H9 (cell line): Measurements from ENCODE around the gene ASH1L. TPM values are rescaled to one million over a fixed set of nuclear protein-coding genes. Genes with fewer than 3 reads are reported as not detected.

ENCODE experiments used
- DNase-seq: peaks from one replicate; pipeline ENCODE4 v3.0.0-alpha.2; 2017
- H2AFZ ChIP-seq: one replicate; pipeline ENCODE4 v1.6.1; 2013; ENCODE audit warnings: mild to moderate bottlenecking, low read length, control low read depth, moderate library complexity
- H2AK5ac ChIP-seq: 2 replicates; pipeline ENCODE4 v1.6.1; 2013; ENCODE audit warnings: low read length, control low read depth, mixed read lengths; ENCODE audit not compliant: insufficient read length
- H2BK120ac ChIP-seq: one replicate; pipeline ENCODE4 v1.6.1; 2013; ENCODE audit warnings: low read depth, mild to moderate bottlenecking, low read length, control low read depth, inconsistent platforms; ENCODE audit not compliant: poor library complexity, severe bottlenecking
- H2BK12ac ChIP-seq: 2 replicates; pipeline ENCODE4 v1.6.1; 2013; ENCODE audit warnings: low read length, control low read depth, mixed read lengths, low read depth; ENCODE audit not compliant: insufficient read length
- H2BK15ac ChIP-seq: 2 replicates; pipeline ENCODE4 v1.6.1; 2013; ENCODE audit warnings: low read depth, low read length, control low read depth
- H2BK20ac ChIP-seq: one replicate; pipeline ENCODE4 v1.6.1; 2013; ENCODE audit warnings: low read depth, mild to moderate bottlenecking, low read length, control low read depth, inconsistent platforms; ENCODE audit not compliant: poor library complexity, severe bottlenecking
- H2BK5ac ChIP-seq: 2 replicates; pipeline ENCODE4 v1.6.1; 2013; ENCODE audit warnings: low read length, control low read depth, mixed read lengths; ENCODE audit not compliant: insufficient read length
- H3K14ac ChIP-seq: 2 replicates; pipeline ENCODE4 v1.6.1; 2013; ENCODE audit warnings: low read length, control low read depth; ENCODE audit not compliant: insufficient read depth
- H3K18ac ChIP-seq: 2 replicates; pipeline ENCODE4 v1.6.1; 2013; ENCODE audit warnings: low read depth, mild to moderate bottlenecking, mixed read lengths, low read length, control low read depth; ENCODE audit not compliant: insufficient read length
- H3K23ac ChIP-seq: 2 replicates; pipeline ENCODE4 v1.6.1; 2013; ENCODE audit warnings: low read length, control low read depth, mixed read lengths, low read depth; ENCODE audit not compliant: insufficient read length
- H3K23me2 ChIP-seq: 2 replicates; pipeline ENCODE4 v1.6.1; 2013; ENCODE audit warnings: low read depth, mild to moderate bottlenecking, mixed read lengths, low read length, control low read depth; ENCODE audit not compliant: insufficient read length, poor library complexity, severe bottlenecking
- H3K27ac ChIP-seq: 2 replicates; pipeline ENCODE4 v1.5.1; 2013; ENCODE audit warnings: low read length, control low read depth, mixed read lengths, low read depth; ENCODE audit not compliant: insufficient read length
- H3K27me3 ChIP-seq: 2 replicates; pipeline ENCODE4 v1.6.1; 2013; ENCODE audit warnings: low read length, control low read depth, inconsistent platforms; ENCODE audit not compliant: insufficient read depth
- H3K4ac ChIP-seq: 2 replicates; pipeline ENCODE4 v1.6.1; 2013; ENCODE audit warnings: low read depth, mild to moderate bottlenecking, control low read depth, inconsistent platforms, low read length, moderate library complexity
- H3K4me1 ChIP-seq: 2 replicates; pipeline ENCODE4 v1.6.1; 2013; ENCODE audit warnings: low read length, control low read depth, inconsistent platforms; ENCODE audit not compliant: insufficient read depth
- H3K4me2 ChIP-seq: 2 replicates; pipeline ENCODE4 v1.6.1; 2013; ENCODE audit warnings: low read length, control low read depth, mixed read lengths; ENCODE audit not compliant: insufficient read length, insufficient read depth
- H3K56ac ChIP-seq: 2 replicates; pipeline ENCODE4 v1.6.1; 2013; ENCODE audit warnings: low read depth, mild to moderate bottlenecking, mixed read lengths, low read length, control low read depth; ENCODE audit not compliant: insufficient read length
- H3K79me1 ChIP-seq: 2 replicates; pipeline ENCODE4 v1.6.1; 2013; ENCODE audit warnings: low read depth, mild to moderate bottlenecking, moderate library complexity, low read length, control low read depth, inconsistent platforms; ENCODE audit not compliant: insufficient read depth, poor library complexity, severe bottlenecking
- H3K79me2 ChIP-seq: 2 replicates; pipeline ENCODE4 v1.6.1; 2013; ENCODE audit warnings: low read length, control low read depth, inconsistent platforms; ENCODE audit not compliant: insufficient read depth
- H3K9ac ChIP-seq: 2 replicates; pipeline ENCODE4 v1.6.1; 2013; ENCODE audit warnings: low read length, control low read depth, mixed read lengths; ENCODE audit not compliant: insufficient read length; ENCODE audit errors: extremely low read depth
- H3K9me3 ChIP-seq: one replicate; pipeline ENCODE4 v1.6.1; 2013; ENCODE audit warnings: low read depth, low read length, inconsistent platforms; ENCODE audit not compliant: control insufficient read depth
- H3T11ph ChIP-seq: one replicate; pipeline ENCODE4 v1.6.1; 2013; ENCODE audit warnings: mild to moderate bottlenecking, low read length, control low read depth, inconsistent platforms
- H4K20me1 ChIP-seq: one replicate; pipeline ENCODE4 v1.6.1; 2013; ENCODE audit not compliant: control insufficient read depth, insufficient read length, insufficient read depth
- H4K5ac ChIP-seq: 2 replicates; pipeline ENCODE4 v1.6.1; 2013; ENCODE audit warnings: low read depth, mild to moderate bottlenecking, mixed read lengths, low read length, control low read depth; ENCODE audit not compliant: insufficient read length
- H4K8ac ChIP-seq: replicated peaks from 2 replicates; pipeline ENCODE4 v1.6.1; 2013; ENCODE audit warnings: low read length, control low read depth, mixed read lengths, low read depth; ENCODE audit not compliant: insufficient read length
- H4K91ac ChIP-seq: 2 replicates; pipeline ENCODE4 v1.6.1; 2013; ENCODE audit warnings: low read depth, mild to moderate bottlenecking, moderate library complexity, mixed read lengths, low read length, control low read depth; ENCODE audit not compliant: insufficient read length
- H3K27ac Mint-ChIP-seq, 3 experiments: 2 replicates in 2 of 3; 3 replicates in 1 of 3; pipeline ENCODE4 v1.8.0; 2020 to 2021; ENCODE audit warnings: mixed read lengths in 3 of 3, mild to moderate bottlenecking in 1 of 3, moderate library complexity in 1 of 3
- H3K27me3 Mint-ChIP-seq: 2 replicates; pipeline ENCODE4 v1.8.0; 2021; ENCODE audit warnings: low read depth, mild to moderate bottlenecking, moderate library complexity, mixed read lengths
- H3K36me3 Mint-ChIP-seq, 3 experiments: 2 replicates in 2 of 3; 3 replicates in 1 of 3; pipeline ENCODE4 v1.8.0; 2020 to 2021; ENCODE audit warnings: low read depth in 3 of 3, mixed read lengths in 3 of 3; ENCODE audit not compliant: insufficient read depth in 1 of 3
- H3K4me1 Mint-ChIP-seq, 2 experiments: 2 replicates each; pipeline ENCODE4 v1.8.0; 2020; ENCODE audit warnings: mixed read lengths in 2 of 2
- H3K4me3 Mint-ChIP-seq, 2 experiments: 2 replicates in 1 of 2; 3 replicates in 1 of 2; pipeline ENCODE4 v1.8.0; 2020 to 2021; ENCODE audit warnings: mild to moderate bottlenecking in 2 of 2, mixed read lengths in 2 of 2, moderate library complexity in 1 of 2
- H3K9me3 Mint-ChIP-seq, 2 experiments: 2 replicates in 1 of 2; 3 replicates in 1 of 2; pipeline ENCODE4 v1.8.0; 2020; ENCODE audit warnings: mild to moderate bottlenecking in 2 of 2, mixed read lengths in 2 of 2, moderate library complexity in 1 of 2
- WGBS: extraction: QIAGEN DNeasy Blood & Tissue Kit; methylation state at CpG from one replicate; pipeline ENCODE4 v1.1.7; 2013; ENCODE audit warnings: missing lambda C conversion rate, low lambda C conversion rate, mixed read lengths; ENCODE audit not compliant: insufficient read length; ENCODE audit errors: extremely low coverage; 5-methylcytosine and 5-hydroxymethylcytosine counted together
- total RNA-seq: library from RNA; stranded (reverse); gene quantifications from 2 replicates; pipeline ENCODE4 v1.2.1, GENCODE V29; 2021
- TF ChIP-seq, protein P1 (sequence below): fragments of 200-600 bp; sonication (generic); conservative IDR thresholded peaks from 3 replicates; pipeline ENCODE4 v1.8.0; 2021; ENCODE audit warnings: antibody characterized with exemption, mild to moderate bottlenecking

ASH1L gene
- total RNA-seq, 1 experiment from 2014 or later, result 32.8 TPM

DNA sequence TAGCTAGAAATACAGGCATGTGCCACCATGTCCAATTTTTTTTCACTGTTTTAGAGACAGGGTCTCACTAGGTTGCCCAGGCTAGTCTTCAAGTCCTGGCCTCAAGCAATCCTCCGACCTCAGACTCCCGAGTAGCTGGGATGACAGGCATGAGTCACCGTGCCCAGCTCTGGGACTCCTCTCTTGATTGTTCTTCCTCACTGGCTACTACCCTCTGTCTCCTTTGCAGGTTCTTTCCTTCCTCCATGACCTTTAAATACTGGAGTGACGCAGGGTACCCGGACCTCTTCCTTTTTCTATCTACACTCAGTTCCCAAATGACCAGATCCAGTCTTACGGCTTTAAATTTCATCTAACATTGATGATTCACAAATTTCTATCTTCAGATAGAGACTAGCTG is 34.9 kb downstream of the ASH1L start:
- Histone ChIP-seq H3K4ac (no peak overlapping the region), H3K27ac (no peak overlapping the region), H2AFZ (no peak overlapping the region), H3K56ac (no peak overlapping the region), H2BK12ac (no peak overlapping the region), H3K79me2 (peaks cover 4% of the 10 kb centered on the region; the same call in 1 of the 2 replicates), H3K18ac (no peak overlapping the region), H3K4me1 (no peaks in the 10 kb centered on the region; the same call in 1 of the 2 replicates), H4K5ac (no peak overlapping the region), H4K8ac (no peak overlapping the region), H3K14ac (no peak overlapping the region), H2BK5ac (no peak overlapping the region), H3K23ac (no peak overlapping the region), H2BK120ac (no peak overlapping the region), H4K20me1 (no peaks in the 10 kb centered on the region), H3K23me2 (no peaks in the 10 kb centered on the region), H3K27me3 (no peaks in the 10 kb centered on the region), H3K4me2 (no peak overlapping the region), H3K9ac (no peak overlapping the region), H3K79me1 (peaks cover 12% of the 10 kb centered on the region), H3T11ph (no peak overlapping the region), H2BK15ac (no peak overlapping the region), H2AK5ac (no peak overlapping the region), H3K9me3 (no peaks in the 10 kb centered on the region), H4K91ac (no peak overlapping the region), H2BK20ac (no peak overlapping the region)
- Mint-ChIP-seq H3K36me3 (no peaks in the 10 kb centered on the region), H3K4me3 (no peak overlapping the region), H3K27ac (no peak overlapping the region), H3K4me1 (peaks cover 14 to 19% of the 10 kb centered on the region in 2 experiments), H3K27me3 (no peaks in the 10 kb centered on the region), H3K9me3 (no peaks in the 10 kb centered on the region)
- TF ChIP-seq, protein P1, sequence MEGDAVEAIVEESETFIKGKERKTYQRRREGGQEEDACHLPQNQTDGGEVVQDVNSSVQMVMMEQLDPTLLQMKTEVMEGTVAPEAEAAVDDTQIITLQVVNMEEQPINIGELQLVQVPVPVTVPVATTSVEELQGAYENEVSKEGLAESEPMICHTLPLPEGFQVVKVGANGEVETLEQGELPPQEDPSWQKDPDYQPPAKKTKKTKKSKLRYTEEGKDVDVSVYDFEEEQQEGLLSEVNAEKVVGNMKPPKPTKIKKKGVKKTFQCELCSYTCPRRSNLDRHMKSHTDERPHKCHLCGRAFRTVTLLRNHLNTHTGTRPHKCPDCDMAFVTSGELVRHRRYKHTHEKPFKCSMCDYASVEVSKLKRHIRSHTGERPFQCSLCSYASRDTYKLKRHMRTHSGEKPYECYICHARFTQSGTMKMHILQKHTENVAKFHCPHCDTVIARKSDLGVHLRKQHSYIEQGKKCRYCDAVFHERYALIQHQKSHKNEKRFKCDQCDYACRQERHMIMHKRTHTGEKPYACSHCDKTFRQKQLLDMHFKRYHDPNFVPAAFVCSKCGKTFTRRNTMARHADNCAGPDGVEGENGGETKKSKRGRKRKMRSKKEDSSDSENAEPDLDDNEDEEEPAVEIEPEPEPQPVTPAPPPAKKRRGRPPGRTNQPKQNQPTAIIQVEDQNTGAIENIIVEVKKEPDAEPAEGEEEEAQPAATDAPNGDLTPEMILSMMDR, result no peak
- no peak for DNase-seq
- no CpG with 5 or more reads among the region's 6 CpGs for WGBS
